ENCODE data around the gene AKAP13.

AKAP13 gene

DNA sequence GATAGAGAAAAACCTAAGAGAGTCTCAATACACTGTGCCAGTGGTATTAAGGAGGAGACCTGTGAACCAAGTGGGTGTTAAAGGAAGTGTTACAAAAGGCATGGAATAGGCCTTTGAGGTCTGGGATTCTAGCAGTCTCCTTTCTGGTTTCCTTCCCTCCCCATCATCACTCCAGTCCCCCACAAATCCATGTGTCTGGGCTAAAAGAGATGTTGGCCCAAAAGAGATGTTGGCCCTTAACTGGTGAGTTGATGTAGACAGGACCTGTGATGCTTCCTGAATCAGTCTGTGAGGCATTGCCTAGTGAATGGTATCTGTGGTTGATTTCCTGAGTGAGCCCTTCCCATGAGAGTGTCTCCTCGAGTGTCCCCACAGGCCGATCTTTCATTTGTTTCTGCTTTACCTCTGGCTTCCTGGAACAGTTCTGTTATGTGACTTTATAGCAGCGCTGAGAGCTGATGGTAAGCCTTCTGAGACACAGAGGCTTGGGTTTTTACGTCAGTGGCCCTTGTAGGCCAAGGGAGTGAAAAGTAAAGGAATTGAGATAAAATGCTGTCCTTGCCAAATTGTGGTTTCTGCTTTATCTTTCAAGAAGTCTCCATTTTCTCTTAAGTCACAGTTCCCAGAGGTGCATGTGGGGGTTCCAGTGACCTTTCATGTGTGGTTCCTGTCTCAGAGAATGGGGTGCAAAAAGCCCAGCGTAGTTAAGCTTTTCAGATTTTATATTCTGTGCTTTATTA, 326.5 kb downstream of the AKAP13 start:
- ATAC-seq (peak; percentile 59), DNase-seq (peak; percentile 50)

- peak; percentile 7 for ATAC-seq
- peak; percentile 20 for DNase-seq
These were observed 327.3 kb downstream of the AKAP13 start for GRCh38 chr15:85707519-85708338.

- ATAC-seq (no peak), DNase-seq (no peak)
These were observed 328.1 kb downstream of the AKAP13 start for GRCh38 chr15:85708402-85708941.

DNA sequence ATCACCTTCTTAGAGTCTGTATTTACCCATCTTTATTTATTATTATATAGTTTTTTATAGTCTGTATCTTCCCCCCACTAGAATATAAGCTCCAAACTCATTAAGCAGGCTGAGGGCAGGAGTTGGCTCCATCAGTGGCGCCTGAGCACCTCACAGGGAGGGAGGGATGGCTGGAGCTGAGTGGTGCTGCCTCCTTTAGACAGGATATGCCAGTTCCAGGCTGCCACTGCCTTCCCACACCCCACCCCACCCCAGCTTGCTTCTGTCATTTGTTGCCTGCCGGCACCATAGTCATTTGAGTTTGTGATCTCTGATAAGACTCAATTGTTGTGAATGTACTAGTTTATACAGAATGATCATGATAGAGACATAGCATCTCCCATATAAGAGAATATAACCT, 328.8 kb downstream of the AKAP13 start:
- DNase-seq (peak; percentile 20), ATAC-seq (no peak)

DNA sequence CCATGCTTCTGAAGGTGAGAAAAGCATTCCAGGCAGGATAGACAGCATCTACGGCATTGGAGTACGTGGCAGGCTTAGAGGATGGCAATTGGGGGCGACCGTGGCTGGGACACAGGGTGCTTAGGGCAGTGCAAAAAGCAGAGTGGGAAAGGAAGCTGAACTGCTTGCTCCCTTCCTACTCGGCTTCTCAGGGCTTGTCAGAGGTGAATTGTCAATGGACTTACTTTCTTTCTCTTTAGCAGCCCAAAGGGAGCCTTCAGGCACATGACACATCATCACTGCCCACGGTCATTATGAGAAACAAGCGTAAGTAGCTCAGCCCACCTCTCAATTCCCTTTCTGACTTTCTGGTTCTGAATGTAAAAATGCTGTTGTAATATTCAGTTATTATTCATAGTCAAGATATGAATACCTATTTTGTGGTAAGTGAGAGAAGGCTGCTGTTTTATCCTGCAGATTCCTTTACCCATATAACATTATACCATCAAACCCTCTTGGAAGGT, 330.0 kb downstream of the AKAP13 start:
- ATAC-seq (peak; percentile 67), DNase-seq (peak; percentile 27)

DNA sequence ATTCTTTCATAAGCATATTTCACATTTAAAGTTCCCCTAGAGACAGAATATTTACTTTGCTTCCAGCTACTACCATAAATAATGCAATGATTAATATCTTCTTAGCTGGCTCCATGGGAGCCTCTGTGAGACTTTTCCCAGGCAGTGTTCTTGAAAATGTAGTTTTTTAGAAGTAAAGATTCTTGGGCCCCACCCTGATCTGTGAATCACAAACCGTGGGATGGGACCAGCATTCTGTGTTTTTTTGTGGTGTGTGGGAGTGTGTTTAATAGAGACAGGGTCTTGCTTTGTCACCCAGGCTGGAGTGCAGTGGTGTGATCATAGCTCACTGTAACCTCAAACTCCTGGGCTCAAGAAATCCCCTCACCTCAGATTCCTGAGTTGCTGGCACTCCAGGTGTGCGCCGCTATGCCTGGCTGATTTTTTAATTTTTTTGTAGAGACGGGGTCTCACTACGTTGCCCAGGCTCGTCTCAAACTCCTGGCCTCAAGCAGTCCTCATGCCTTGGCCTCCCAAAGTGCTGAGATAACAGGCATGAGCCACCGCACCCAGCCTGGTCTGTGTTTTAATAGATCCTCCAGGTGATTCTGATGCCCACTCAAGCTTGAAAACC, 331.3 kb downstream of the AKAP13 start:
- DNase-seq (no peak), ATAC-seq (peak; percentile 9)

DNA sequence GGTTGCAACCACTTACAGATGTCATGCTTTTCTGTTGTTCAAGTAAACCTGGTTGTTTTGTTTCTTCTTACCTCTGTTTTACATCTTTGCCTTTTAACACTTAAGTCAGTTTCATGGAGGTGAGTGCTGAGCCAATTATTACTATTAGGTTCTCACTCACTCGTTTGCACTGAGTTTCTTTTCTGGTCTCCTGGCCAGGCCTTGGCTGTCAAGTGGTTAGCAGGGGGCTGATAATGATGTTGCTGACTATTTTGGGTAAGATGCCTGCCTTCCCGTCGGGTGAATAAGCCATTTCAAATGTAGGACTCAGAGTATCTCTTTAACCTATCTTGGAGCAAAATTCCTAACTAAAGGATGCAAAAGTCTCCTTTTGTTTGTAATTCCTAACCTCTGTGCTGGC, 335.9 kb downstream of the AKAP13 start:
- DNase-seq (no peak), ATAC-seq (no peak)

DNA sequence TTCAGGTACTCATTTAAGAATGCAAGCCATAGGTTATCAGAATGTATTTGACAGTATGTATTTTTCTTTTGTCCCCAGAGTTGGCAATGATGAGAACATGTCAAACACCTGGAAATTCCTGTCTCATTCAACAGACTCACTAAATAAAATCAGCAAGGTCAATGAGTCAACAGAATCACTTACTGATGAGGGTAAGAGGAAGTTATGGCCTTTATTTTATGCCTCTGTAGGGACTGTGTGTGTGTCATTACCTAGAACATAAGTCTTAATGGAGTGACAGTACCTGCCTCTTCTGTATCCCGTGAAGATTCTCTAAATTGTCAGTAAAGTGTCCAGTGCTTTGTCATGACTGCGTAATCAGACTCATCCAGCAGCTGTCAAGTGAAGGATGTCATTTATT, 336.8 kb downstream of the AKAP13 start:
- DNase-seq (no peak), ATAC-seq (no peak)

GRCh38 chr15:85718271-85718971, 338.0 kb downstream of the AKAP13 start:
- DNase-seq (no peak), ATAC-seq (no peak)

GRCh38 chr15:85718981-85719380, 338.6 kb downstream of the AKAP13 start:
- ATAC-seq (no peak), DNase-seq (no peak)

- DNase-seq (no peak), ATAC-seq (no peak)
These were observed 342.2 kb downstream of the AKAP13 start for GRCh38 chr15:85722374-85723152.

DNA sequence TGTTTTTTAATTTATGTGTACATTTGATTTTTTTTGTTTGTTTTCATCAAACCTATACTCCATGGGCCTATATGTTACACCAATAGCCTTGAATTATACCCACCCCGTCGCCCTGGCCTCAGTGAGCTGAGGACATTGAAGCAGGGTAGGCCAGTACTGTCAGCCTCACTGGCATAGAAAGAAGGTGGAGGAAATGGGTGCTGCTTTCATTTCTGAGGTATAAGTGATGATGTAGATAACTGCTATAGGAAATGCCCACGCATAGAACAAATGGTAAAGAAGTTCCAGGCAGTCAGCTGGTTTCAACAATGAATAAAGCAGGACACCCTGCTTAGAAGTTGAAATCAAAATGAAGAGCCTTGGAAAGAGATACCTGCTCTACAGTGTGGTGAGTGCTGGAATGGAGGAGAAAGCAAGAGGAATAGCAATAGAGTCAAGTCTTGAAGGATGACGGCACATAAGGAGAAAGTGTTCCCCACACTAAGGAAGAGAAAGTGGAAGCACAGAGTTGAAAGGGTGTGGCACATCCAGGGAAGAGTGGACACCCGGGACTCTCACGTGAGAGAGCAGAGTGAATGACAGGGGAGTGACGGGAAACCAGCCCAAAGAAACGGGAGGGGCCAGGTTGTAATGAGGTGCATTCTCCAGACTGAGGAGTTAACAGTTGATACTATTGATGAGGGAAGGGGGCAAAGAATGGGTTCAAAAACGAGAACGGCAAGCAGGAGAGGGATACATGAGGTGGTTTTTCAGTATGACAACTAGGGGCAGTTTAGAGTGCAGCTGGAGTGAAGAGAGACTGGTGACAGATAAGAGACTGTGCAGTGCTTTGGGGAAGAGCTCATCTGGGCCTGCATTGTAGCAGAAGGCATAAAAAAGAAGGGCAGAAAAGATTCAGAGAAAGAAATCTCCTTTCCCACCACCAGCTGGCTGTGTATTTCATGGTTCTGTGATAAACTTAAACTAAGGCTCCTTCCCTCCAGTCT, 343.9 kb downstream of the AKAP13 start:
- DNase-seq (no peak), ATAC-seq (peak; percentile 69)

GRCh38 chr15:85725019-85725418, 344.6 kb downstream of the AKAP13 start:
- no peak for DNase-seq
- ATAC-seq: no peak

DNA sequence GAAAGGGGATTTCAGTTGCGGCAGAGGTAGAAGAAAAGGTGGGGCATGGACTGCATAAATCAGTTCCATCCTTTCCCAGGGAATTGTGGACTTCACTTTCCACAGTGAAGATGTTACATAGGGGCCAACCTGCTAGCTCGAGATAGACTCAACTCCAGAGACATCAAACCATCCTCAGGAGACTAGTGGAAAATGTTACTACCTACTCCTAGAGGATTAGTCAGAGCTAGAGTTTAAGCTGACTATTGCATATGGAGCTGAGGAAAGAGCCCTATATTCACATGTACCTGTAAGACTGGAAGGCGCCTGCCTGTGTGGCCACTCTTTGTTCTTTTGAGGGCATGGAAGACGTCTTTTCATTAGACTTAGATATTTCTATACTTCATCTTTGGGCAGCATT, 345.2 kb downstream of the AKAP13 start:
- ATAC-seq (peak; percentile 74), DNase-seq (no peak)

- ATAC-seq: no peak
- DNase-seq: no peak
These were observed 346.1 kb downstream of the AKAP13 start for GRCh38 chr15:85726454-85726853.

- no peak for DNase-seq
- no peak for ATAC-seq
These were observed 346.7 kb downstream of the AKAP13 start for GRCh38 chr15:85727068-85727467.

DNA sequence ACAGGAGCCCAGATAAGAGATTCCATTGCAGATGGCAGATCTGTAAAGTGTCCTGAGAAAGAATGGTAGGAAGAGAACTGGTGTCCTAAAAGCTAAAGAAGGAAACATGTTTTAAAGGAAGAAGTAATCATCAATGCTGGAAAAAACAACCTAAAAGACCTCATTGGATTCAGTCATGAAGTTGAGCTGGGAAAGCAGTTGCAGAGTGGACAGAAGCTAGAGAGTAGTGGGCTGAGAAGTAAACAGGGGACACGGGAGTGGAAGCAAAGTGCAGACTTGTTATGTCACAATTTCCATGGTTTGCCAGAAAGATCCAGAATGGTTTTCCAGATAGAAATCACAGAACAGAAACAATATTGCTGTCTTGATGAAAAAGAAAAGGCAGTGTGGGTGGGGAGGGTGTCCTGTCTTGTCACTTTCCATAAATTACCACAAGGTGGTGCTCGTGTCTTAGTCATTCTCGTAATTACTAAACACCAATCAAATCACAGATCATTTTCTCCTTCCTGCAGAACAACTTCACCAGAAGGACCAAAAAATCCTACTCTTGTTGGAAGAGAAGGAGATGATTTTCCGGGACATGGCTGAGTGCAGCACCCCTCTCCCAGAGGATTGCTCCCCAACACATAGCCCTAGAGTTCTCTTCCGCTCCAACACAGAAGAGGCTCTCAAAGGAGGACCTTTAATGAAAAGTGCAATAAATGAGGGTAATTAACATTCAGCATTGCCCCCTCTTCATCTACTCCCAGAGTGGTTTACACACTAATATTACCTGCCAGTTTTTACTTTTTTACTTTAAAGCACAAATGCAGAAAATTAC, 349.8 kb downstream of the AKAP13 start:
- peak; percentile 35 for DNase-seq
- peak; percentile 74 for ATAC-seq

GRCh38 chr15:85733416-85733815, 353.0 kb downstream of the AKAP13 start:
- ATAC-seq: no peak
- DNase-seq: no peak

GRCh38 chr15:85737061-85737460, 356.7 kb downstream of the AKAP13 start:
- ATAC-seq (no peak), DNase-seq (no peak)
